ENCODE data around the gene CEP295NL. TPM values are rescaled to one million over a fixed set of nuclear protein-coding genes. Genes with fewer than 3 reads are reported as not detected.

The CEP295NL gene
- total RNA-seq, 1 experiment from 2014 or later, result 0.66 TPM

- H3K27ac ChIP-seq (ENCODE audit: insufficient read length, low read depth, low read length), result no peak overlapping the region
These were observed 17.9 kb downstream of the CEP295NL start for GRCh38 chr17:78884876-78885667.

More at GRCh38 chr17:78884876-78885667, 17.9 kb downstream of the CEP295NL start:
- no peak for TF ChIP-seq CTCF (conservative IDR thresholded peaks at IDR 0.05)
- no peak overlapping the region for H2AK5ac ChIP-seq (ENCODE audit: insufficient read length, low read length)
- H2BK20ac ChIP-seq (ENCODE audit: low read depth, low read length, poor library complexity, severe bottlenecking), result no peak overlapping the region
- Mint-ChIP-seq H3K27me3 (ENCODE audit: low read depth) (no peaks in the 10 kb centered on the region; the same call in 1 of the 2 replicates), H3K4me1 (peaks cover 18 to 23% of the 10 kb centered on the region in 2 experiments), H3K27ac (no peak overlapping the region), H3K4me3 (no peak overlapping the region), H3K9me3 (no peaks in the 10 kb centered on the region), H3K36me3 (ENCODE audit: insufficient read depth in 1 of 3, low read depth in 3 of 3) (no peaks in the 10 kb centered on the region; a peak in 1 of 7 replicates)
- WGBS (ENCODE audit: extremely low coverage, insufficient read length, low lambda C conversion rate), result no CpG with 5 or more reads among the region's 24 CpGs
- H2BK12ac ChIP-seq (ENCODE audit: insufficient read length, low read depth, low read length), result no peak overlapping the region
- H3K4me2 ChIP-seq (ENCODE audit: insufficient read depth, insufficient read length, low read length), result no peak overlapping the region
- no peak overlapping the region for H2BK120ac ChIP-seq (ENCODE audit: low read depth, low read length, poor library complexity, severe bottlenecking)
- H3K23me2 ChIP-seq (ENCODE audit: insufficient read length, low read depth, low read length, poor library complexity, severe bottlenecking), result no peaks in the 10 kb centered on the region
- no peaks in the 10 kb centered on the region for H3K79me1 ChIP-seq (ENCODE audit: insufficient read depth, low read depth, low read length, poor library complexity, severe bottlenecking)
- no peak for DNase-seq
- no peak overlapping the region for H3K18ac ChIP-seq (ENCODE audit: insufficient read length, low read depth, low read length)
- no peak overlapping the region for H4K8ac ChIP-seq (replicated peaks; ENCODE audit: insufficient read length, low read depth, low read length)
- H3T11ph ChIP-seq (ENCODE audit: low read length), result no peak overlapping the region
- no peak overlapping the region for H3K9ac ChIP-seq (ENCODE audit: extremely low read depth, insufficient read length, low read length)
- H3K56ac ChIP-seq (ENCODE audit: insufficient read length, low read depth, low read length), result no peak overlapping the region
- no peaks in the 10 kb centered on the region for H3K27me3 ChIP-seq (ENCODE audit: insufficient read depth, low read length)
- H2BK5ac ChIP-seq (ENCODE audit: insufficient read length, low read length), result no peak overlapping the region
- H3K23ac ChIP-seq (ENCODE audit: insufficient read length, low read depth, low read length), result no peak overlapping the region
- H4K5ac ChIP-seq (ENCODE audit: insufficient read length, low read depth, low read length), result no peak overlapping the region
- H4K20me1 ChIP-seq (ENCODE audit: control insufficient read depth, insufficient read depth, insufficient read length), result no peaks in the 10 kb centered on the region
- H3K4ac ChIP-seq (ENCODE audit: low read depth, low read length), result no peak overlapping the region
- H3K79me2 ChIP-seq (ENCODE audit: insufficient read depth, low read length), result no peaks in the 10 kb centered on the region
- no peak overlapping the region for H2BK15ac ChIP-seq (ENCODE audit: low read depth, low read length)
- no peak overlapping the region for H3K14ac ChIP-seq (ENCODE audit: insufficient read depth, low read length)
- H3K9me3 ChIP-seq (ENCODE audit: control insufficient read depth, low read depth, low read length), result no peaks in the 10 kb centered on the region
- H2AFZ ChIP-seq (ENCODE audit: low read length), result no peak overlapping the region
- H3K4me1 ChIP-seq (ENCODE audit: insufficient read depth, low read length), result peaks cover 2% of the 10 kb centered on the region; the same call in 1 of the 2 replicates
- H4K91ac ChIP-seq (ENCODE audit: insufficient read length, low read depth, low read length), result no peak overlapping the region

Measured in H9 (cell line).